HL-60 (cell line): ENCODE results near the gene TBC1D16.

Experiments
- DNase-seq, 2 experiments: peaks; one replicate each; pipeline ENCODE4 v3.0.0-alpha.2; 2010 to 2020; ENCODE audit warnings: low read depth in 1 of 2, low spot score in 1 of 2
- H3K27ac ChIP-seq: fragments of 250-450 bp; sonication (Bioruptor Pico); replicated peaks from 2 replicates; pipeline ENCODE4 v1.5.1; 2020; ENCODE audit warnings: mild to moderate bottlenecking, moderate library complexity
- H3K27me3 ChIP-seq: fragments of 250-450 bp; sonication (Bioruptor Pico); 2 replicates; pipeline ENCODE4 v1.5.1; 2021; ENCODE audit warnings: mild to moderate bottlenecking, moderate library complexity; ENCODE audit not compliant: insufficient read depth, poor library complexity, severe bottlenecking
- H3K4me3 ChIP-seq: replicated peaks from 2 replicates; pipeline ENCODE4 v1.5.1; 2011; ENCODE audit warnings: mild to moderate bottlenecking, control low read depth, low read length; ENCODE audit not compliant: insufficient read depth
- GABPA ChIP-seq: IDR thresholded peaks from 2 replicates; pipeline ENCODE4 v1.6.1; 2012; ENCODE audit warnings: low read depth
- POLR2AphosphoS5 ChIP-seq: IDR thresholded peaks from 2 replicates; pipeline ENCODE4 v1.6.1; 2012; ENCODE audit warnings: low read depth
- SPI1 ChIP-seq: IDR thresholded peaks from 2 replicates; pipeline ENCODE4 v1.6.1; 2012; ENCODE audit warnings: low read depth, mild to moderate bottlenecking, borderline replicate concordance
- TF ChIP-seq, protein P1 (sequence below): IDR thresholded peaks from one replicate; pipeline ENCODE4 v1.5.1; 2011; ENCODE audit warnings: low read length, control low read depth, inconsistent platforms; ENCODE audit not compliant: insufficient read depth
- TF ChIP-seq, protein P2 (sequence below): IDR thresholded peaks from 2 replicates; pipeline ENCODE4 v1.6.1; 2012; ENCODE audit warnings: low read depth; ENCODE audit not compliant: insufficient replicate concordance

TBC1D16 gene

DNA sequence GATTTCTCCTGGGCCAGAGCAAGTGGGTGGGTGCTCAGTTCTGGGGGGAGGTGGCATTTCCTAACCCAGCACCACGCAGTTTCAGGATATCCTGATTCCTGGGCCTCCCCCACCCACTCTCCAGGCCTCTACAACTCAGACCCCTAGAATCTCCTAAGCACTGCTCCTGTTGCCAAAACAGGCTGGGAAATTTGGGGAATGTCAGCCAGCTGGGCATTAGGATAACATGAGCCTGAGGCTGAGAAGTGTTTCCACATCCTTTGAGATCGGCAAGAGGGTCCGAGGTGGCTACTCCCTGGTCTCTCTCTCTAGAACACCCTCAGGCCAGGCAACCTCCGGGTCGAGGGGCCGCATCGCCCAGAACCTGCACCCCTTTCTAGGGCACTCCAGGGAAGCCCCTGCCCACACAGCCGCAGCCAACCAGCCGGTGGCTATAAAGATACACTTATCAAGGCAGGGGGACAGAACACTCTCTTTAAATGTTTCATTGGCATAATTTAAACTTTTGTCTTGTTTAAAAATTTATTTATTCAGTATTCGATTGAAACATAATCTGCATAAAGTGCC, 23.6 kb downstream of the TBC1D16 start:
- no peaks in the 10 kb centered on the region for H3K27me3 ChIP-seq
- H3K27ac ChIP-seq, result no peak overlapping the region
- DNase-seq, result no peak
- no peak for TF ChIP-seq POLR2AphosphoS5
- H3K4me3 ChIP-seq, result no peak overlapping the region

DNA sequence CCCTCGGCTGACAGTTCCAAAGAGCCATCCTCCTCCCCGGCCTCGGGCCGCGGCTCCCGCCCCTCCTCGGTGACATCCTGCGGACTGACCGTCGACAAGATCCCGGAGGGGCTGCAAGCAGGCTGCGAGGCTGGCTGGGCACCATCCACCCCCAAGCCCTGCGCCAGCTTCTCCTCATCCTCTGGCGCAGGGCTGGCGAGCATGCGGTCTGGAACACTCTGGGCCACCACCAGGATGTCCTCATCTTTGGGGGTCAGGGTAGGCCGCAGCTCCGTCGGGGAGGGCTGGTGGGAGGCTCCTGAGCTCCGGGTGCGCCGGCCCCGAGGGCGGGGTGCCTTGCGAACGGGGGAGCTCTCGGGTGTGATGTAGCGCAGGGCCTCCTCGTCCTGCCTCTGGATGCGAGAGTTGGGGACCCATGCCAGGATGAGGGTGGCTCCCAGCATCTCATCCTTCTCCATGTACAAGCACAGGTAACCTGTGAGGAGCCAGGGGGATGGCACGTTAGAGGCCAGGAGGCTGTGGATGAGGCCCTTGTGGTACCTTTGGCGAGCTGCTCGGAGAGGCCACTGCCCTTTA, 25.3 kb downstream of the TBC1D16 start:
- TF ChIP-seq GABPA (no peak), POLR2AphosphoS5 (no peak), SPI1 (no peak)
- TF ChIP-seq, protein P1, sequence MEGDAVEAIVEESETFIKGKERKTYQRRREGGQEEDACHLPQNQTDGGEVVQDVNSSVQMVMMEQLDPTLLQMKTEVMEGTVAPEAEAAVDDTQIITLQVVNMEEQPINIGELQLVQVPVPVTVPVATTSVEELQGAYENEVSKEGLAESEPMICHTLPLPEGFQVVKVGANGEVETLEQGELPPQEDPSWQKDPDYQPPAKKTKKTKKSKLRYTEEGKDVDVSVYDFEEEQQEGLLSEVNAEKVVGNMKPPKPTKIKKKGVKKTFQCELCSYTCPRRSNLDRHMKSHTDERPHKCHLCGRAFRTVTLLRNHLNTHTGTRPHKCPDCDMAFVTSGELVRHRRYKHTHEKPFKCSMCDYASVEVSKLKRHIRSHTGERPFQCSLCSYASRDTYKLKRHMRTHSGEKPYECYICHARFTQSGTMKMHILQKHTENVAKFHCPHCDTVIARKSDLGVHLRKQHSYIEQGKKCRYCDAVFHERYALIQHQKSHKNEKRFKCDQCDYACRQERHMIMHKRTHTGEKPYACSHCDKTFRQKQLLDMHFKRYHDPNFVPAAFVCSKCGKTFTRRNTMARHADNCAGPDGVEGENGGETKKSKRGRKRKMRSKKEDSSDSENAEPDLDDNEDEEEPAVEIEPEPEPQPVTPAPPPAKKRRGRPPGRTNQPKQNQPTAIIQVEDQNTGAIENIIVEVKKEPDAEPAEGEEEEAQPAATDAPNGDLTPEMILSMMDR, result no peak
- TF ChIP-seq, protein P2, sequence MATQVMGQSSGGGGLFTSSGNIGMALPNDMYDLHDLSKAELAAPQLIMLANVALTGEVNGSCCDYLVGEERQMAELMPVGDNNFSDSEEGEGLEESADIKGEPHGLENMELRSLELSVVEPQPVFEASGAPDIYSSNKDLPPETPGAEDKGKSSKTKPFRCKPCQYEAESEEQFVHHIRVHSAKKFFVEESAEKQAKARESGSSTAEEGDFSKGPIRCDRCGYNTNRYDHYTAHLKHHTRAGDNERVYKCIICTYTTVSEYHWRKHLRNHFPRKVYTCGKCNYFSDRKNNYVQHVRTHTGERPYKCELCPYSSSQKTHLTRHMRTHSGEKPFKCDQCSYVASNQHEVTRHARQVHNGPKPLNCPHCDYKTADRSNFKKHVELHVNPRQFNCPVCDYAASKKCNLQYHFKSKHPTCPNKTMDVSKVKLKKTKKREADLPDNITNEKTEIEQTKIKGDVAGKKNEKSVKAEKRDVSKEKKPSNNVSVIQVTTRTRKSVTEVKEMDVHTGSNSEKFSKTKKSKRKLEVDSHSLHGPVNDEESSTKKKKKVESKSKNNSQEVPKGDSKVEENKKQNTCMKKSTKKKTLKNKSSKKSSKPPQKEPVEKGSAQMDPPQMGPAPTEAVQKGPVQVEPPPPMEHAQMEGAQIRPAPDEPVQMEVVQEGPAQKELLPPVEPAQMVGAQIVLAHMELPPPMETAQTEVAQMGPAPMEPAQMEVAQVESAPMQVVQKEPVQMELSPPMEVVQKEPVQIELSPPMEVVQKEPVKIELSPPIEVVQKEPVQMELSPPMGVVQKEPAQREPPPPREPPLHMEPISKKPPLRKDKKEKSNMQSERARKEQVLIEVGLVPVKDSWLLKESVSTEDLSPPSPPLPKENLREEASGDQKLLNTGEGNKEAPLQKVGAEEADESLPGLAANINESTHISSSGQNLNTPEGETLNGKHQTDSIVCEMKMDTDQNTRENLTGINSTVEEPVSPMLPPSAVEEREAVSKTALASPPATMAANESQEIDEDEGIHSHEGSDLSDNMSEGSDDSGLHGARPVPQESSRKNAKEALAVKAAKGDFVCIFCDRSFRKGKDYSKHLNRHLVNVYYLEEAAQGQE, result no peak
- DNase-seq, result no peak
- no peaks in the 10 kb centered on the region for H3K27me3 ChIP-seq
- H3K4me3 ChIP-seq, result no peak overlapping the region
- no peak overlapping the region for H3K27ac ChIP-seq

DNA sequence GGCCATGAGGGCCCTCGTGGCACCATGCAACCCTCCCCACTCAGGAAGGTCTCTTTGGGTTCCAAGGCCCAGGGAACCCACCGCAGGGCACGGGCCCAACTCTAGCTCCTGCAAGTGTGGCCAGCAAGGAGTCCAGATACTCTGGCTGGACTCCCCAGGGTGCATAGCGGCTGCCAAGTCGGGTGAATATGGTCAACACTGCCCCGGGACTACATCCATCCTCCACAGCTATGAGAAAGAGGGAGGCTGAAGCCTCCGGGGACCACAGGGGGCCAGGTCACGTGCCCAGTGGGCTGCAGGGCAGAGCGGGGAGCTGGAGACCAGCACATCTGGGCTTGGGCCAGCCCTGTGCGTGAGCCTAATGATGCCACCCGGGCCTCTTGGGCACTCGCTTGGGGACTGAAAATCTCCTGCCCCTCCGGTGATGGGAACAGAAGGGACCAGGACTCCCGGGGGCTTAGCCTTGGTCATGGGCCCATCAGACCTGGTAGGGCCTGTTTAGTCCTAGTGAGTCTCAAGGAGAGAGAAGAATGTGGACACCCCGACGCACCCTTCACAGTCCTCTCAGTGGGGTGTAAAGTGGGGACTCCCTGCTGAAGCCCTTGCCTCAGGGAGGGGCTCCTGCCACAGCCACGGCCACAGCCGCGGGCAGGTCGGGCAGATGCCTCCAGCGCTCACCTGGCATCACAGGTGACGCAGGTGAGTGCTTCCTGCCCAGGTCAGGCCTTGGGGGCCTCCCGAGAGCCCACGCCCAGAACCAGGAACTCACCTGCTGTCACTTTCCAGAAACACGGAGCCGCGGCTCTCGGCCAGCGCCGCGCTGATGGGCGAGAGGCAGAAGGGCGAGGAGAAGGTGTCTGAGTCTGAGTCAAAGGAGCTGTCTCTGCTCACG, 26.0 kb downstream of the TBC1D16 start:
- Histone ChIP-seq H3K27ac (no peak overlapping the region), H3K27me3 (no peaks in the 10 kb centered on the region), H3K4me3 (no peak overlapping the region)
- no peak for DNase-seq
- TF ChIP-seq, protein P2, result no peak
- TF ChIP-seq GABPA, result no peak

DNA sequence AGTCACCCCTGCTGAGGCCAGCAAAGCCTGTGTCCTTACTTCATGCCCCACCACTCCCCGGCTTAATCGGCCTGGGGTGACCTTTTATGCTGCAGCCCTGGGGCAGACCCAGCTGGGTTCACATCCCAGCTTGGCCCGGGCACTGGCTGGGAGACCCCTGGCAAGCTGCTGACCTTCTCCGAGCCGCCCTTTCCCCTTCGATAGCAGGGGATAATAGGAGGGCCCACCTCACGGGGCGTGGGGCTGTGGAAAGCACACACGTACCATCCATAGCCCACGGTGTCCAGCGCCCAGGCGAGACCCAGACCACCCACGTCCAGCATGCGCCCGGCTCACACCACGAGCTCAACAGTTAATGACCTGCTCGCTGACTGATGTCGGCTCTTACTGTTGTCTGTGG, 26.8 kb downstream of the TBC1D16 start:
- no peak for TF ChIP-seq POLR2AphosphoS5
- no peak for TF ChIP-seq SPI1
- no peak for TF ChIP-seq GABPA
- TF ChIP-seq, protein P1, result no peak
- TF ChIP-seq, protein P2, result no peak
- Histone ChIP-seq H3K27ac (no peak overlapping the region), H3K27me3 (no peaks in the 10 kb centered on the region)

More for the DNA sequence above, 26.8 kb downstream of the TBC1D16 start:
- no peak for DNase-seq
- H3K4me3 ChIP-seq, result no peak overlapping the region
